ENCODE measurements around the gene COL24A1.
"Not testable (repeated sequence)": the region's sequence is repeated elsewhere in the genome, so short reads cannot be mapped to it uniquely, and the experiment has no call there.

The COL24A1 gene

GRCh38 chr1:85815906-85816305 lies 340.7 kb downstream of the COL24A1 start:
- Histone ChIP-seq H3K27me3 (replicated peaks; ENCODE audit: control insufficient read depth, insufficient read depth, low read length, poor library complexity, severe bottlenecking) (no peaks in the 10 kb centered on the region), H3K4me1 (ENCODE audit: control insufficient read depth, insufficient read depth, low read length, poor library complexity, severe bottlenecking) (no peaks in the 10 kb centered on the region), H3K9me3 (ENCODE audit: control insufficient read depth, low read length) (no peaks in the 10 kb centered on the region), H3K27ac (ENCODE audit: insufficient read depth, low read length, poor library complexity, severe bottlenecking) (no peak overlapping the region), H3K4me3 (ENCODE audit: insufficient read depth, low read depth, low read length, poor library complexity, severe bottlenecking) (no peak overlapping the region), H3K36me3 (ENCODE audit: control insufficient read depth, insufficient read depth, low read length) (no peaks in the 10 kb centered on the region)
- no peak for DNase-seq

- Histone ChIP-seq H3K27me3 (replicated peaks; ENCODE audit: control insufficient read depth, insufficient read depth, low read length, poor library complexity, severe bottlenecking) (no peaks in the 10 kb centered on the region), H3K4me1 (ENCODE audit: control insufficient read depth, insufficient read depth, low read length, poor library complexity, severe bottlenecking) (no peaks in the 10 kb centered on the region), H3K9me3 (ENCODE audit: control insufficient read depth, low read length) (no peaks in the 10 kb centered on the region), H3K36me3 (ENCODE audit: control insufficient read depth, insufficient read depth, low read length) (no peaks in the 10 kb centered on the region), H3K4me3 (ENCODE audit: insufficient read depth, low read depth, low read length, poor library complexity, severe bottlenecking) (no peak overlapping the region), H3K27ac (ENCODE audit: insufficient read depth, low read length, poor library complexity, severe bottlenecking) (no peak overlapping the region)
- DNase-seq: no peak
Observed at GRCh38 chr1:85806236-85806965, 350.2 kb downstream of the COL24A1 start.

- Histone ChIP-seq H3K4me3 (ENCODE audit: insufficient read depth, low read depth, low read length, poor library complexity, severe bottlenecking) (no peak overlapping the region), H3K27ac (ENCODE audit: insufficient read depth, low read length, poor library complexity, severe bottlenecking) (no peak overlapping the region), H3K9me3 (ENCODE audit: control insufficient read depth, low read length) (no peaks in the 10 kb centered on the region), H3K27me3 (replicated peaks; ENCODE audit: control insufficient read depth, insufficient read depth, low read length, poor library complexity, severe bottlenecking) (no peaks in the 10 kb centered on the region), H3K4me1 (ENCODE audit: control insufficient read depth, insufficient read depth, low read length, poor library complexity, severe bottlenecking) (no peaks in the 10 kb centered on the region), H3K36me3 (ENCODE audit: control insufficient read depth, insufficient read depth, low read length) (no peaks in the 10 kb centered on the region)
- no peak for DNase-seq
Observed at GRCh38 chr1:85801520-85801919, 355.1 kb downstream of the COL24A1 start.

- no peak for DNase-seq
- H3K9me3 ChIP-seq (ENCODE audit: control insufficient read depth, low read length): no peaks in the 10 kb centered on the region
- no peaks in the 10 kb centered on the region for H3K4me1 ChIP-seq (ENCODE audit: control insufficient read depth, insufficient read depth, low read length, poor library complexity, severe bottlenecking)
- H3K27me3 ChIP-seq (replicated peaks; ENCODE audit: control insufficient read depth, insufficient read depth, low read length, poor library complexity, severe bottlenecking): no peaks in the 10 kb centered on the region
- no peak overlapping the region for H3K4me3 ChIP-seq (ENCODE audit: insufficient read depth, low read depth, low read length, poor library complexity, severe bottlenecking)
- no peaks in the 10 kb centered on the region for H3K36me3 ChIP-seq (ENCODE audit: control insufficient read depth, insufficient read depth, low read length)
- H3K27ac ChIP-seq (ENCODE audit: insufficient read depth, low read length, poor library complexity, severe bottlenecking): no peak overlapping the region
Observed at GRCh38 chr1:85799737-85800136, 356.8 kb downstream of the COL24A1 start.

GRCh38 chr1:85798419-85798818 lies 358.2 kb downstream of the COL24A1 start:
- no peak for DNase-seq
- no peak overlapping the region for H3K4me3 ChIP-seq (ENCODE audit: insufficient read depth, low read depth, low read length, poor library complexity, severe bottlenecking)
- H3K27ac ChIP-seq (ENCODE audit: insufficient read depth, low read length, poor library complexity, severe bottlenecking): no peak overlapping the region
- no peaks in the 10 kb centered on the region for H3K36me3 ChIP-seq (ENCODE audit: control insufficient read depth, insufficient read depth, low read length)
- H3K4me1 ChIP-seq (ENCODE audit: control insufficient read depth, insufficient read depth, low read length, poor library complexity, severe bottlenecking): no peaks in the 10 kb centered on the region
- H3K9me3 ChIP-seq (ENCODE audit: control insufficient read depth, low read length): no peaks in the 10 kb centered on the region
- H3K27me3 ChIP-seq (replicated peaks; ENCODE audit: control insufficient read depth, insufficient read depth, low read length, poor library complexity, severe bottlenecking): no peaks in the 10 kb centered on the region

GRCh38 chr1:85777021-85777420 lies 379.6 kb downstream of the COL24A1 start:
- not testable (repeated sequence) for DNase-seq; H3K36me3 ChIP-seq (ENCODE audit: control insufficient read depth, insufficient read depth, low read length); H3K27ac ChIP-seq (ENCODE audit: insufficient read depth, low read length, poor library complexity, severe bottlenecking); H3K27me3 ChIP-seq (replicated peaks; ENCODE audit: control insufficient read depth, insufficient read depth, low read length, poor library complexity, severe bottlenecking); H3K4me1 ChIP-seq (ENCODE audit: control insufficient read depth, insufficient read depth, low read length, poor library complexity, severe bottlenecking); H3K9me3 ChIP-seq (ENCODE audit: control insufficient read depth, low read length); H3K4me3 ChIP-seq (ENCODE audit: insufficient read depth, low read depth, low read length, poor library complexity, severe bottlenecking)

- H3K4me1 ChIP-seq (ENCODE audit: control insufficient read depth, insufficient read depth, low read length, poor library complexity, severe bottlenecking): no peaks in the 10 kb centered on the region
Observed at GRCh38 chr1:85762804-85763203, 393.8 kb downstream of the COL24A1 start.

GRCh38 chr1:85756864-85757263 lies 399.7 kb downstream of the COL24A1 start:
- Histone ChIP-seq H3K4me3 (ENCODE audit: insufficient read depth, low read depth, low read length, poor library complexity, severe bottlenecking) (no peak overlapping the region), H3K4me1 (ENCODE audit: control insufficient read depth, insufficient read depth, low read length, poor library complexity, severe bottlenecking) (no peaks in the 10 kb centered on the region), H3K36me3 (ENCODE audit: control insufficient read depth, insufficient read depth, low read length) (no peaks in the 10 kb centered on the region), H3K27me3 (replicated peaks; ENCODE audit: control insufficient read depth, insufficient read depth, low read length, poor library complexity, severe bottlenecking) (no peaks in the 10 kb centered on the region), H3K9me3 (ENCODE audit: control insufficient read depth, low read length) (no peaks in the 10 kb centered on the region), H3K27ac (ENCODE audit: insufficient read depth, low read length, poor library complexity, severe bottlenecking) (no peak overlapping the region)
- DNase-seq: no peak

More at GRCh38 chr1:85762804-85763203, 393.8 kb downstream of the COL24A1 start:
- H3K9me3 ChIP-seq (ENCODE audit: control insufficient read depth, low read length): no peaks in the 10 kb centered on the region
- no peak overlapping the region for H3K4me3 ChIP-seq (ENCODE audit: insufficient read depth, low read depth, low read length, poor library complexity, severe bottlenecking)
- no peak for DNase-seq
- no peak overlapping the region for H3K27ac ChIP-seq (ENCODE audit: insufficient read depth, low read length, poor library complexity, severe bottlenecking)
- H3K36me3 ChIP-seq (ENCODE audit: control insufficient read depth, insufficient read depth, low read length): no peaks in the 10 kb centered on the region
- H3K27me3 ChIP-seq (replicated peaks; ENCODE audit: control insufficient read depth, insufficient read depth, low read length, poor library complexity, severe bottlenecking): no peaks in the 10 kb centered on the region

- H3K9me3 ChIP-seq (ENCODE audit: control insufficient read depth, low read length): no peaks in the 10 kb centered on the region
- H3K4me1 ChIP-seq (ENCODE audit: control insufficient read depth, insufficient read depth, low read length, poor library complexity, severe bottlenecking): no peaks in the 10 kb centered on the region
- no peak for DNase-seq
- no peaks in the 10 kb centered on the region for H3K27me3 ChIP-seq (replicated peaks; ENCODE audit: control insufficient read depth, insufficient read depth, low read length, poor library complexity, severe bottlenecking)
- no peaks in the 10 kb centered on the region for H3K36me3 ChIP-seq (ENCODE audit: control insufficient read depth, insufficient read depth, low read length)
- no peak overlapping the region for H3K27ac ChIP-seq (ENCODE audit: insufficient read depth, low read length, poor library complexity, severe bottlenecking)
- no peak overlapping the region for H3K4me3 ChIP-seq (ENCODE audit: insufficient read depth, low read depth, low read length, poor library complexity, severe bottlenecking)
Observed at GRCh38 chr1:85748120-85748519, 408.5 kb downstream of the COL24A1 start.

GRCh38 chr1:85746777-85747176 lies 409.8 kb downstream of the COL24A1 start:
- Histone ChIP-seq H3K36me3 (ENCODE audit: control insufficient read depth, insufficient read depth, low read length) (no peaks in the 10 kb centered on the region), H3K4me1 (ENCODE audit: control insufficient read depth, insufficient read depth, low read length, poor library complexity, severe bottlenecking) (no peaks in the 10 kb centered on the region), H3K27ac (ENCODE audit: insufficient read depth, low read length, poor library complexity, severe bottlenecking) (no peak overlapping the region), H3K4me3 (ENCODE audit: insufficient read depth, low read depth, low read length, poor library complexity, severe bottlenecking) (no peak overlapping the region), H3K9me3 (ENCODE audit: control insufficient read depth, low read length) (no peaks in the 10 kb centered on the region), H3K27me3 (replicated peaks; ENCODE audit: control insufficient read depth, insufficient read depth, low read length, poor library complexity, severe bottlenecking) (no peaks in the 10 kb centered on the region)
- DNase-seq: no peak

Measured in effector memory CD4-positive, alpha-beta T cell (primary cell).